ENCODE data around the gene GLIS1.

Gene GLIS1

DNA sequence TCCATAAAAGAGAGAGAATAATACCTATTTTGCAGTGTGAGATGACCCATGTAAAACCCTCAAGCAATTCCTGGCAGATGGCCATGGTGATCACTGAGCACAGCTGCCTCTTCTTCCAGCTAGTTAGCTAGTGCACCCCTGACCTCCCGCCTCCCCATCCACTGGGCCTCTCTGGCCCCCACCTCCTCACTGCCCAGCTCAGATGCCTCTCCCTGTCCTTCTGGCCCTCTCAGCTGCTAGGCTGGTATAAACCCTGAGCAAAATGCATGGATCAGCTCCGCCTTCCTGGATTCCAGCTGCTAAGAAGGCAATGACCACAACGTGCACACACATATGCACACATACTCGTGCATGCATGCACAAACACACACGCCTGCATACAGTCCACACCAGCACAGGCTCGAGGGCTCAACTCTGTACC, 162.6 kb downstream of the GLIS1 start:
- H3K9me3 ChIP-seq (ENCODE audit: insufficient read depth, low read length) = no peaks in the 10 kb centered on the region
- no peaks in the 10 kb centered on the region for H3K36me3 ChIP-seq (ENCODE audit: low read length)
- no peaks in the 10 kb centered on the region for H3K9me2 ChIP-seq (replicated peaks; ENCODE audit: insufficient read depth, low read length)
- no peaks in the 10 kb centered on the region for H3K27me3 ChIP-seq (ENCODE audit: low read length)
- H2AFZ ChIP-seq (ENCODE audit: low read depth, low read length, severe bottlenecking) = no peak overlapping the region
- H3K79me2 ChIP-seq (ENCODE audit: insufficient read depth, low read length) = no peaks in the 10 kb centered on the region
- H3K9ac ChIP-seq (ENCODE audit: low read length) = no peak overlapping the region
- H3F3A ChIP-seq (ENCODE audit: insufficient read depth) = no peaks in the 10 kb centered on the region
- no peak overlapping the region for H3K4me3 ChIP-seq (ENCODE audit: insufficient read depth, low read length, poor library complexity, severe bottlenecking)
- TF ChIP-seq, protein P1, sequence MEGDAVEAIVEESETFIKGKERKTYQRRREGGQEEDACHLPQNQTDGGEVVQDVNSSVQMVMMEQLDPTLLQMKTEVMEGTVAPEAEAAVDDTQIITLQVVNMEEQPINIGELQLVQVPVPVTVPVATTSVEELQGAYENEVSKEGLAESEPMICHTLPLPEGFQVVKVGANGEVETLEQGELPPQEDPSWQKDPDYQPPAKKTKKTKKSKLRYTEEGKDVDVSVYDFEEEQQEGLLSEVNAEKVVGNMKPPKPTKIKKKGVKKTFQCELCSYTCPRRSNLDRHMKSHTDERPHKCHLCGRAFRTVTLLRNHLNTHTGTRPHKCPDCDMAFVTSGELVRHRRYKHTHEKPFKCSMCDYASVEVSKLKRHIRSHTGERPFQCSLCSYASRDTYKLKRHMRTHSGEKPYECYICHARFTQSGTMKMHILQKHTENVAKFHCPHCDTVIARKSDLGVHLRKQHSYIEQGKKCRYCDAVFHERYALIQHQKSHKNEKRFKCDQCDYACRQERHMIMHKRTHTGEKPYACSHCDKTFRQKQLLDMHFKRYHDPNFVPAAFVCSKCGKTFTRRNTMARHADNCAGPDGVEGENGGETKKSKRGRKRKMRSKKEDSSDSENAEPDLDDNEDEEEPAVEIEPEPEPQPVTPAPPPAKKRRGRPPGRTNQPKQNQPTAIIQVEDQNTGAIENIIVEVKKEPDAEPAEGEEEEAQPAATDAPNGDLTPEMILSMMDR (IDR thresholded peaks at IDR 0.05; ENCODE audit: insufficient read depth, low read length, poor library complexity, severe bottlenecking) = no peak
- no peak for TF ChIP-seq EZH2phosphoT487 (conservative IDR thresholded peaks at IDR 0.05; ENCODE audit: low read length)
- no peak overlapping the region for H3K4me2 ChIP-seq (ENCODE audit: low read depth, low read length, poor library complexity, severe bottlenecking)
- H3K27ac ChIP-seq (ENCODE audit: low read depth, low read length) = no peak overlapping the region
- H4K20me1 ChIP-seq (ENCODE audit: low read depth, low read length) = no peaks in the 10 kb centered on the region

DNA sequence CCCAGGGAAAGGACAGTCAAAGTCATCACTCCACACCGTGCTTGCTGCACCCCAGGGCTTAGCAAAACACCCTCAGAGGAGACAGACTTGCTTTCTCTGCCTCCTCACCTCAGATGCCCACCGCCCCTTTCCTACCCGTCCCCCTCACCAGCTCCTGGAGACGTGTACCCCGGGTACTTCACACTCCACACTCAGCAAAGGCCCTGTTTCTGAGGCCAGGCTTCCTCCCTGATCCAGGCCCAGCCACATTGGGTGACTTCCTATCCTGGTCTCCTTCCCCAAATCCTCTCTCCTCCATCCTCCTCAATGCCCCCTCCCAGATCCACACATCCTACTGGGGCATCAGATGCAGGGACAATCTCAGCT, 163.0 kb downstream of the GLIS1 start:
- Histone ChIP-seq H4K20me1 (ENCODE audit: low read depth, low read length) (no peaks in the 10 kb centered on the region), H2AFZ (ENCODE audit: low read depth, low read length, severe bottlenecking) (no peak overlapping the region), H3K36me3 (ENCODE audit: low read length) (no peaks in the 10 kb centered on the region), H3K27ac (ENCODE audit: low read depth, low read length) (no peak overlapping the region), H3K9me3 (ENCODE audit: insufficient read depth, low read length) (no peaks in the 10 kb centered on the region), H3F3A (ENCODE audit: insufficient read depth) (no peaks in the 10 kb centered on the region), H3K4me2 (ENCODE audit: low read depth, low read length, poor library complexity, severe bottlenecking) (no peak overlapping the region), H3K4me3 (ENCODE audit: insufficient read depth, low read length, poor library complexity, severe bottlenecking) (no peak overlapping the region), H3K9ac (ENCODE audit: low read length) (no peak overlapping the region), H3K27me3 (ENCODE audit: low read length) (no peaks in the 10 kb centered on the region), H3K79me2 (ENCODE audit: insufficient read depth, low read length) (no peaks in the 10 kb centered on the region), H3K9me2 (replicated peaks; ENCODE audit: insufficient read depth, low read length) (no peaks in the 10 kb centered on the region)
- no peak for TF ChIP-seq EZH2phosphoT487 (conservative IDR thresholded peaks at IDR 0.05; ENCODE audit: low read length)
- TF ChIP-seq, protein P1 (IDR thresholded peaks at IDR 0.05; ENCODE audit: insufficient read depth, low read length, poor library complexity, severe bottlenecking) = no peak

DNA sequence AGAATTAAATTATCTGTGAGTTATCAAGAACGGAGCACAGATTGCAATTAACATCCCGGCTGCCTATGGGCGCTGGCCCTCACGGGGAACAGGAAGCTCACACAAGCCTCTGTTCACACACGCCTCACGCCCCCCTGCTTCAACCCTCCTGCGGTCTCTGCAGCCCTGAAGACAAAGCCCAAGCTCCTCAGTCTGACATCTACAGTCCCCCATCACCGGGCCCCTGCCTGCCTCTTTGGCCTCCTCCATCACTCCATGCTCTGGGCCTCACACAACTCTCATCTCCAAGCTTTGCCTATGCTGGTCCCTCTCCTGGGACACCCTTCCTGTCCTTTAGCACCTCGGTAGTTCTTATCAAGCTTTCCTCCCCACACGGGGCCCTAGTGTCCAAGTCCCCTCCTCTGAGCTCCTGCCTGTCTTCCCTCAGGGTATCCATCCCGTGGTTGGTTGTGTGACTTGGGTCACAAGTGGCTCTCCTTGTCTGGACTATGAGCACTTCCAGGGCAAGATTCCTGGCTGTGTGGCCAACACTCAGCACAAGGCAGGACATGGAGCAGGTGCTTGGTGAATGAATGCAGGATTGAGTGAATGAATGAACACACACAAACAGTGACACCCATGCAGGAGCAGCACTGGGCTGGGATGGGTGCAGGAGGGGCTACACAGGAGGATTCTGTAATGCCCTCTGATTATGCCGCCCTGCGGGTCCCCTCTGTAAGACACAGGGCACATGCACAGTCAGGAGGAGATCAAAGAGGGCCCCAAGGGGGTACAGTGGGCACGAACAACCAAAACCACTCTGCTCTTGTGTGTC, 163.6 kb downstream of the GLIS1 start:
- H4K20me1 ChIP-seq (ENCODE audit: low read depth, low read length) = no peaks in the 10 kb centered on the region
- no peaks in the 10 kb centered on the region for H3K36me3 ChIP-seq (ENCODE audit: low read length)
- H3F3A ChIP-seq (ENCODE audit: insufficient read depth) = no peaks in the 10 kb centered on the region
- TF ChIP-seq, protein P1 (IDR thresholded peaks at IDR 0.05; ENCODE audit: insufficient read depth, low read length, poor library complexity, severe bottlenecking) = no peak
- TF ChIP-seq EZH2phosphoT487 (conservative IDR thresholded peaks at IDR 0.05; ENCODE audit: low read length) = no peak
- H3K27ac ChIP-seq (ENCODE audit: low read depth, low read length) = no peak overlapping the region
- H3K4me2 ChIP-seq (ENCODE audit: low read depth, low read length, poor library complexity, severe bottlenecking) = no peak overlapping the region
- no peaks in the 10 kb centered on the region for H3K9me2 ChIP-seq (replicated peaks; ENCODE audit: insufficient read depth, low read length)
- no peak overlapping the region for H2AFZ ChIP-seq (ENCODE audit: low read depth, low read length, severe bottlenecking)
- no peaks in the 10 kb centered on the region for H3K79me2 ChIP-seq (ENCODE audit: insufficient read depth, low read length)
- no peaks in the 10 kb centered on the region for H3K27me3 ChIP-seq (ENCODE audit: low read length)
- H3K9me3 ChIP-seq (ENCODE audit: insufficient read depth, low read length) = no peaks in the 10 kb centered on the region
- no peak overlapping the region for H3K4me3 ChIP-seq (ENCODE audit: insufficient read depth, low read length, poor library complexity, severe bottlenecking)
- H3K9ac ChIP-seq (ENCODE audit: low read length) = no peak overlapping the region
